AG04449 (cell line): ENCODE results near the gene HOXD11.

Experiments
- CTCF ChIA-PET: fragments of 350-600 bp; formaldehyde crosslinking; extraction: SDS; loops from one replicate; lab custom pipeline; 2021; ENCODE audit warnings: antibody characterized with exemption; lab: Yijun Ruan, JAX
- POLR2A ChIA-PET: fragments of 400-600, 350-600 bp; formaldehyde crosslinking; extraction: SDS; loops from one replicate; lab custom pipeline; 2020; ENCODE audit warnings: antibody characterized with exemption, inconsistent platforms; lab: Yijun Ruan, JAX
- DNase-seq: peaks from one replicate; pipeline ENCODE4 v3.0.0-alpha.2; 2010; ENCODE audit warnings: low read depth, low spot score
- H3K4me3 ChIP-seq: 2 replicates; pipeline ENCODE4 v1.5.1; 2011; ENCODE audit warnings: low read depth, mild to moderate bottlenecking, control low read depth, low read length
- TF ChIP-seq, protein P1 (sequence below): IDR thresholded peaks from one replicate; pipeline ENCODE4 v1.5.1; 2011; ENCODE audit warnings: mild to moderate bottlenecking, moderate library complexity, low read length, control low read depth, inconsistent platforms; ENCODE audit not compliant: insufficient read depth; ENCODE audit errors: missing control alignments

HOXD11 gene

DNA sequence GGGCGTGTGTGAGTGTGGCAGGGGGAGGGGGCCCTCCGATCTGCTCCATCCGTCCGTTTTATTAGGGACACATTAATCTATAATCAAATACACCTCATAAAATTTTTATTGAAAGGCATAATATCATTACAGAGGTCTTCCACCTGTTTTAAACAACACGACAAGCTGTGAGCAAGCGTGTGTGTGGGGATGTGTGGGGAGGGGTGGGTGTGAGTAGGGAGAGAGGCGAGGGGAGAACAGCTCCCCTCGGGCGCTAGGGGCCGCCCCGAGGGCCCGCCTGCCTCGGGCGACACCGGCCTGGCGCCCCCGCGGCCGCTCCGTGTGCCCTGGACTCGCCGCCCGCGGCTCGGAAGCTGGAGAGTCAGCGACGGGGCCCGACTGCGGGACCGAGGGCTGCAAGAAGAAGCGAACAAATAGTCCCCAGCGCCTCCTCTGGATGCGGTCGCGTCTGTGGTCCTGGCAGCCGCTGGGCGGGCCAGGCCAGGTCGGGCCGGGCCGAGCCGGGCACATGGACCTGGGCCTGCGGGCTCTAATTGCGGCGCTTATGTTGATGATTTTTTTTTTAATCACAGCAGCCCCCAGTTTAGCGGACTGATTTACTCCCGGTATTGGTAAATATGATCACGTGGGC, 15.1 kb downstream of the HOXD11 start:
- TF ChIP-seq, protein P1, sequence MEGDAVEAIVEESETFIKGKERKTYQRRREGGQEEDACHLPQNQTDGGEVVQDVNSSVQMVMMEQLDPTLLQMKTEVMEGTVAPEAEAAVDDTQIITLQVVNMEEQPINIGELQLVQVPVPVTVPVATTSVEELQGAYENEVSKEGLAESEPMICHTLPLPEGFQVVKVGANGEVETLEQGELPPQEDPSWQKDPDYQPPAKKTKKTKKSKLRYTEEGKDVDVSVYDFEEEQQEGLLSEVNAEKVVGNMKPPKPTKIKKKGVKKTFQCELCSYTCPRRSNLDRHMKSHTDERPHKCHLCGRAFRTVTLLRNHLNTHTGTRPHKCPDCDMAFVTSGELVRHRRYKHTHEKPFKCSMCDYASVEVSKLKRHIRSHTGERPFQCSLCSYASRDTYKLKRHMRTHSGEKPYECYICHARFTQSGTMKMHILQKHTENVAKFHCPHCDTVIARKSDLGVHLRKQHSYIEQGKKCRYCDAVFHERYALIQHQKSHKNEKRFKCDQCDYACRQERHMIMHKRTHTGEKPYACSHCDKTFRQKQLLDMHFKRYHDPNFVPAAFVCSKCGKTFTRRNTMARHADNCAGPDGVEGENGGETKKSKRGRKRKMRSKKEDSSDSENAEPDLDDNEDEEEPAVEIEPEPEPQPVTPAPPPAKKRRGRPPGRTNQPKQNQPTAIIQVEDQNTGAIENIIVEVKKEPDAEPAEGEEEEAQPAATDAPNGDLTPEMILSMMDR: no peak
- POLR2A ChIA-PET: interaction anchor here (0.7 kb wide), 1 partner anchor 515 kb away, joined by 5 read pairs; no protein-coding TSS in a partner anchor
- H3K4me3 ChIP-seq: peak overlapping the region; percentile 63
- DNase-seq: no peak
- CTCF ChIA-PET: interaction anchor here (0.8 to 30.2 kb wide), 8 partner anchors 9 to 1041 kb away, joined by 3 to 1421 read pairs (median 14); no protein-coding TSS in a partner anchor

- no peak for DNase-seq
- peak within 1 kb of the TSS; percentile 63 for H3K4me3 ChIP-seq
- CTCF ChIA-PET: interaction anchor here (0.8 to 30.2 kb wide), 8 partner anchors 9 to 1040 kb away, joined by 3 to 1421 read pairs (median 14); no protein-coding TSS in a partner anchor
Observed at GRCh38 chr2:176122683-176123410, 15.8 kb downstream of the HOXD11 start, which contains the start of gene HOXD9. Gene HOXD9 (plus strand): TSS chr2:176122719. CDS start chr2:176122769, 50 bp downstream.

GRCh38 chr2:176123411-176124109, 16.5 kb downstream of the HOXD11 start:
- TF ChIP-seq, protein P1: no peak
- ChIA-PET CTCF (interaction anchor here (2.4 to 30.2 kb wide), 5 partner anchors 13 to 1039 kb away, joined by 14 to 1421 read pairs (median 74); no protein-coding TSS in a partner anchor), POLR2A (no interaction called here)
- H3K4me3 ChIP-seq: peak overlapping the region; percentile 63
- no peak for DNase-seq

More at GRCh38 chr2:176122683-176123410, 15.8 kb downstream of the HOXD11 start, which contains the start of gene HOXD9:
- POLR2A ChIA-PET: no interaction called here
- TF ChIP-seq, protein P1: no peak

DNA sequence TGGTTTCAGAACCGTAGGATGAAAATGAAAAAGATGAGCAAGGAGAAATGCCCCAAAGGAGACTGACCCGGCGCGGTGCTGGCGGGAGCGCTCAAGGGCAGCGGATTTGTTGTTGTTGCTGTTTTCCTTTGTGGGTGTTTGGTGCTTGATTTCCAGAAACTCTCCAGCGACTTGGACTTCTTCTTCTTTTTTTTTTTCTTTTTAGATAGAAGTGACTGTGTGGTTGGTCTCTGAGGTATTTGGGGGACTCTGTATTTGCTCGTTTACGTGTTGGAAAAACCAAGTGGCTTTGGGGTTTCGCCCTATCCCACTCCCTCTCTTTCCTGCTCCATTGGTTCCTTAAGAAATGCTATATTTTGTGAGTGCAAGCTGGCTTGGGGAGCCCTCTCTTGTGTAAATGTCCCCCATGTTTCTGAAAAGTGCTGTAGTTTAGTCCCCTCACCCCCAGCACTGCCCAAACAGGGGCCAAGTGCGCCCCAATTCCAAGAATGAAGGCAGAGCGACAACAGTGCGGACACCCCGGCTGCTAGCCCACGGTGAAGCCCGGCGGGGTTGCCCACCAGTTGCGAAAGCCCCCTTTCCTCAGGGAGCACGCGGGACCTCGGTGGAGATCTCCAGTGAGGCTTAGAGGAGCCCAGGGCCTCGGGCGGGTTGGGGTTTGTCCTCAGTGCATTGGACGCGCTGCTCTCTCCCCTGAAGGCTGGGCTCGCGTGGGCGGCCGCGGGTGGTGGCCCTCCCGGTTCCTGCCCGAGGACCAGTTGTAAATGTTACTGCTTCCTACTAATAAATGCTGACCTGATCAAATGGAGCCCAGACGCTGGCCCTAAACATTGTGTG, 17.2 kb downstream of the HOXD11 start:
- no peak for DNase-seq
- H3K4me3 ChIP-seq: peak overlapping the region; percentile 63
- TF ChIP-seq, protein P1: no peak
- CTCF ChIA-PET: interaction anchor here (2.4 to 30.2 kb wide), 8 partner anchors 9 to 1038 kb away, joined by 14 to 1421 read pairs (median 56); partner anchors contain the start of gene HOXD10
- POLR2A ChIA-PET: no interaction called here

GRCh38 chr2:176124947-176125771, 18.1 kb downstream of the HOXD11 start:
- DNase-seq: no peak
- no peak overlapping the region for H3K4me3 ChIP-seq
- TF ChIP-seq, protein P1: no peak
- CTCF ChIA-PET: interaction anchor here (2.7 to 30.2 kb wide), 9 partner anchors 10 to 1038 kb away, joined by 11 to 1421 read pairs (median 74); partner anchors contain the start of gene HOXD10
- POLR2A ChIA-PET: no interaction called here
